DOHH2 (cell line): ENCODE data around the gene ITPR3.

Experiments
- H3F3A ChIP-seq: fragments of 200-600 bp; sonication (generic), shearing (Covaris generic); 2 replicates; pipeline ENCODE4 v1.6.0; 2016; ENCODE audit warnings: antibody characterized with exemption, mild to moderate bottlenecking; ENCODE audit not compliant: control insufficient read depth, insufficient read depth
- H3K27ac ChIP-seq: fragments of 200-600 bp; sonication (generic); 2 replicates; pipeline ENCODE4 v1.5.1; 2014; ENCODE audit warnings: low read depth, mild to moderate bottlenecking, low read length, moderate library complexity
- H3K27me3 ChIP-seq: fragments of 200-600 bp; sonication (generic); 2 replicates; pipeline ENCODE4 v1.6.1; 2014; ENCODE audit warnings: mild to moderate bottlenecking, low read length, mixed read lengths; ENCODE audit not compliant: control insufficient read depth
- H3K36me3 ChIP-seq: fragments of 200-600 bp; sonication (generic); 2 replicates; pipeline ENCODE4 v1.6.1; 2014; ENCODE audit warnings: mild to moderate bottlenecking, low read length, moderate library complexity, mixed read lengths; ENCODE audit not compliant: control insufficient read depth
- H3K4me1 ChIP-seq: fragments of 200-600 bp; sonication (generic); 2 replicates; pipeline ENCODE4 v1.6.1; 2014; ENCODE audit warnings: mild to moderate bottlenecking, low read length, mixed read lengths; ENCODE audit not compliant: control insufficient read depth
- H3K4me2 ChIP-seq: fragments of 200-600 bp; sonication (generic); 2 replicates; pipeline ENCODE4 v1.6.0; 2014; ENCODE audit warnings: mild to moderate bottlenecking, low read length, moderate library complexity
- H3K4me3 ChIP-seq: fragments of 200-600 bp; sonication (generic); 2 replicates; pipeline ENCODE4 v1.5.1; 2014; ENCODE audit warnings: mild to moderate bottlenecking, low read length, mixed read lengths
- H3K79me2 ChIP-seq: fragments of 200-600 bp; sonication (generic); 2 replicates; pipeline ENCODE4 v1.6.1; 2014; ENCODE audit warnings: mild to moderate bottlenecking, low read length, mixed read lengths; ENCODE audit not compliant: control insufficient read depth
- H3K9me2 ChIP-seq: fragments of 200-600 bp; sonication (generic); replicated peaks from 2 replicates; pipeline ENCODE4 v1.6.1; 2014; ENCODE audit warnings: mild to moderate bottlenecking, low read length, mixed read lengths; ENCODE audit not compliant: control insufficient read depth
- H3K9me3 ChIP-seq: fragments of 200-600 bp; sonication (generic); 2 replicates; pipeline ENCODE4 v1.6.1; 2014; ENCODE audit warnings: antibody characterized with exemption, low read length, mixed read lengths; ENCODE audit not compliant: control insufficient read depth, insufficient read depth
- H4K20me1 ChIP-seq: fragments of 200-600 bp; sonication (generic); 2 replicates; pipeline ENCODE4 v1.6.0; 2014; ENCODE audit warnings: low read depth, mild to moderate bottlenecking, antibody characterized with exemption, low read length, moderate library complexity; ENCODE audit not compliant: control insufficient read depth, insufficient read depth
- EZH2phosphoT487 ChIP-seq: fragments of 200-600 bp; sonication (generic); IDR thresholded peaks from 2 replicates; pipeline ENCODE4 v1.6.1; 2017; ENCODE audit warnings: borderline replicate concordance, mild to moderate bottlenecking, antibody characterized with exemption, low read length, moderate library complexity, mixed read lengths
- TF ChIP-seq, protein P1 (sequence below): fragments of 200-600 bp; sonication (generic); IDR thresholded peaks from one replicate; pipeline ENCODE4 v1.5.1; 2014; ENCODE audit warnings: antibody characterized with exemption, mild to moderate bottlenecking, low read depth, low read length; ENCODE audit not compliant: poor library complexity, severe bottlenecking

Gene ITPR3

DNA sequence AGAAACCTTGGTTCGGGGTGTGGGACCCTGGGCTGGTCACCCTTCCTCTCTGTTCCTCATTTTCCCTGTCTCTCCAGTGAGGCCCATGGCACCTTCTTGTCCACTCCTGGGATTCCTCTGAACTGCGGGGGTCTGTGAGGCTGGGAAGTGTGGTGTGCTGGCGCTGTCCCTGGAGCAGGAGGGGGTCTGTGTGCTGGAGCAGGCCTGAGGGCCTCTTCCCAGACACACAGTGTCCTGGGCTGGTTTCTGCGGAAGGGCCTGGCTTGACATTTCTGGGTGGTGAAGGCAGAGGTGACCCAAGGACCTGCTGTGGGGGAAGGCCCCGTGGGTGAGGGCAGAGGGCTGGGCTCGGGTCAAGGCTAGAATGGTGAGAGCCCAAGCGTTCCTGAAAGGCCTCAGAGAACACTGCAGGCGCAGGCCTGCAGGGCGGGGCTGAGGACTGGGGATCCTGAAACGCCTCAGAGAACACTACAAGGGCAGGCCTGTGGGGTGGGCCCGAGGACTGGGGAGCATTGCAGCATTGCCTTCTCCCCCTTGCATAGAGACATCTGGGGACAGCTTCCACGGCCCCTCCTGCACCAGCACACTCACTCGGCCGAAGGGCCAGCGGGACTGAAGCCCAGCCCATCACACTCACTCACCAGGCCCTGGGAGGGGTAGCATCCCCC is 30.5 kb upstream of the ITPR3 start:
- Histone ChIP-seq H3K4me1 (peaks cover 60% of the 10 kb centered on the region), H3K4me2 (peak overlapping the region; percentile 41), H3F3A (peaks cover 29% of the 10 kb centered on the region), H4K20me1 (no peaks in the 10 kb centered on the region), H3K9me2 (no peaks in the 10 kb centered on the region), H3K27me3 (no peaks in the 10 kb centered on the region), H3K4me3 (no peak overlapping the region), H3K9me3 (no peaks in the 10 kb centered on the region), H3K36me3 (no peaks in the 10 kb centered on the region), H3K79me2 (no peaks in the 10 kb centered on the region), H3K27ac (peak overlapping the region; percentile 94)
- TF ChIP-seq EZH2phosphoT487, result no peak
- TF ChIP-seq, protein P1, sequence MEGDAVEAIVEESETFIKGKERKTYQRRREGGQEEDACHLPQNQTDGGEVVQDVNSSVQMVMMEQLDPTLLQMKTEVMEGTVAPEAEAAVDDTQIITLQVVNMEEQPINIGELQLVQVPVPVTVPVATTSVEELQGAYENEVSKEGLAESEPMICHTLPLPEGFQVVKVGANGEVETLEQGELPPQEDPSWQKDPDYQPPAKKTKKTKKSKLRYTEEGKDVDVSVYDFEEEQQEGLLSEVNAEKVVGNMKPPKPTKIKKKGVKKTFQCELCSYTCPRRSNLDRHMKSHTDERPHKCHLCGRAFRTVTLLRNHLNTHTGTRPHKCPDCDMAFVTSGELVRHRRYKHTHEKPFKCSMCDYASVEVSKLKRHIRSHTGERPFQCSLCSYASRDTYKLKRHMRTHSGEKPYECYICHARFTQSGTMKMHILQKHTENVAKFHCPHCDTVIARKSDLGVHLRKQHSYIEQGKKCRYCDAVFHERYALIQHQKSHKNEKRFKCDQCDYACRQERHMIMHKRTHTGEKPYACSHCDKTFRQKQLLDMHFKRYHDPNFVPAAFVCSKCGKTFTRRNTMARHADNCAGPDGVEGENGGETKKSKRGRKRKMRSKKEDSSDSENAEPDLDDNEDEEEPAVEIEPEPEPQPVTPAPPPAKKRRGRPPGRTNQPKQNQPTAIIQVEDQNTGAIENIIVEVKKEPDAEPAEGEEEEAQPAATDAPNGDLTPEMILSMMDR, result peak; percentile 31

DNA sequence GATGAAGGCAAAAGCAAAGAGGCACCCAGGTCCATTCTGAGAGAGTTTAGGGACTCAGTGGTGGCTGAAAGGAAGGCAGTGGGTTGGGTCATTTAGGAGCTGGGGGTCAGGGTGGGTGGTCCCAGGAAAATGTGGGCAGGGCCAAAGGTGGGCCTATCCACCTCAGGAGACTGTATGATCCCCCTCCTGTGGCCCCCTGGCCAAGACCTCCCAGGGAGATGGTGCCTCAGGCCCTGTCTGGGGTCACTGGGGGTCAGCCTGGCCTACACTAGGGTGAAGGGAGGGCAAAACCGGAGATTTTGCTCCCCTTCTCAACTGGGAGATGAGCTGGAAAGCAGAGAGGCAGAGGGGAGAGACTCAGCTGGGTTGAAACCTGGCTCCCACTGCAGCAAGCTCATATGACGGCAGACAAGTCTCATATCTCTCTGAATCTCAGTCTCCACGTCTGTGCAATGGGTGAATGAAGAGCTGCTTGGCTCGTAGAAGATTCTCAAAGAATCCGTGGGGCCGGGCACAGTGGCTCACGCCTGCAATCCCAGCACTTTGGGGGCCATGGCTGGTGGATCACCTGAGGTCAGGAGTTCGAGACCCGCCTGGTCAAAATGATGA is 29.6 kb upstream of the ITPR3 start:
- H3K27ac ChIP-seq, result peak overlapping the region; percentile 94
- H3K4me3 ChIP-seq, result no peak overlapping the region
- no peaks in the 10 kb centered on the region for H3K9me3 ChIP-seq

DNA sequence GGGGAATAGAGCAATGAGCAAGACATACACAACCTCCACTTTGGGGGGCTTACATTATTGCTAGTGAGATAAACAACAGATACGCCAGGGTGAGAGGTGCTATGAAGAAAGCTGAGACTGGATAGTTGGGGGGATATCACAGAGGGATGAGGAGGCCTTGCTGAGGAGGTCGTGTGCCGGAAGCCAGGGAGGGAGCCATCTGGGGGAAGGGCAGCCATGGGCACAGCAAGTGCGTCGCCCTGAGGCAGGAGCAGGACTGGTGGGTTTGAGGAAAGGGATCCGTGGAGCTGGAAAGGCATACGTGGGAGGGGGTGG is 28.9 kb upstream of the ITPR3 start:
- Histone ChIP-seq H3K9me2 (no peaks in the 10 kb centered on the region), H3K27ac (peak overlapping the region; percentile 94), H3K36me3 (no peaks in the 10 kb centered on the region), H3K79me2 (no peaks in the 10 kb centered on the region), H3K4me3 (peak overlapping the region; percentile 69), H3K4me2 (peak overlapping the region; percentile 86), H3F3A (peaks cover 29% of the 10 kb centered on the region), H3K27me3 (no peaks in the 10 kb centered on the region), H3K9me3 (no peaks in the 10 kb centered on the region), H3K4me1 (peaks cover 64% of the 10 kb centered on the region), H4K20me1 (no peaks in the 10 kb centered on the region)
- TF ChIP-seq, protein P1, result no peak
- no peak for TF ChIP-seq EZH2phosphoT487

More for the DNA sequence above, 29.6 kb upstream of the ITPR3 start:
- Histone ChIP-seq H3K79me2 (no peaks in the 10 kb centered on the region), H3K9me2 (no peaks in the 10 kb centered on the region), H3K36me3 (no peaks in the 10 kb centered on the region), H3K27me3 (no peaks in the 10 kb centered on the region), H3F3A (peaks cover 29% of the 10 kb centered on the region), H3K4me1 (peaks cover 57% of the 10 kb centered on the region), H3K4me2 (peak overlapping the region; percentile 86), H4K20me1 (no peaks in the 10 kb centered on the region)
- TF ChIP-seq, protein P1, result no peak
- TF ChIP-seq EZH2phosphoT487, result no peak
